ENCODE measurements around the gene PAOX. TPM values are rescaled to one million over a fixed set of nuclear protein-coding genes. Genes with fewer than 3 reads are reported as not detected.

Gene PAOX
- total RNA-seq, 1 donor from 2014 or later = 16.9 TPM

DNA sequence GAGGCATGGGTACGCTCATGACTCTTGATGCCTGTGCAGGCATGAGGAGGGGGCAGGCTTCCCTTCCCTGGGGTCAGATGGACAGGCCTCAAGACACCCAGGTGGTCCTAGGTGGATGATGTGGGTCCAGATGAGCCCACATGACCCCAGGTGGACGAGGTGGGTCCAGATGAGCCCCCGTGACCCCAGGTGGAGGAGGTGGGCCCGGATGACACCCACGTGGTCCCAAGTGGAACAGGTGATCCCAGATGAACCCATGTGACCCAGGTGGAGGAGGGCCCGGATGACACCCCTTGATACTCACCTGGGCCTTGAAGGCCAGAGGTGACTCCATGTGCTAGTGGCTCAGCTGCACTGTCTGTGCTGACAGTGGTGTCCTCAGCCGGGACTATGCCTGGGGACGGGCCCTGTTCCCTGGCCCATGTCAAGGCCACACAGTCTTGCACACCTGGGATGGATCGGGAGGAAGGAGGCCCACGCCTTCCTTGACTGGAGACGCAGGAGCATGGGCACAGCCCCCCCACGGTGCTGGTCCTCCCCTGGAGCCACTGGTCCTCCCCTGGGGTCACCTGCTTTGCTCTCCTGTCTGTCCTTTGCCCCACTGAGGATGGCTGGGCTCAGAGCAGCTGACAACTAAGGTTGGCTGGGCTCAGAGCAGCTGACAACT, 28.6 kb upstream of the PAOX start:
- no peak for DNase-seq
- Mint-ChIP-seq H3K36me3 (ENCODE audit: low read depth) (no peaks in the 10 kb centered on the region), H3K27me3 (peaks cover 13% of the 10 kb centered on the region), H3K9me3 (no peaks in the 10 kb centered on the region), H3K27ac (no peak overlapping the region), H3K4me1 (peaks cover 4% of the 10 kb centered on the region), H3K4me3 (no peak overlapping the region)
- intact Hi-C loops (cut with micrococcal nuclease) = no loop called here
- no peak for ATAC-seq (ENCODE audit: low read depth)
- CTCF ChIA-PET = no interaction called here
- TF ChIP-seq, protein P1, sequence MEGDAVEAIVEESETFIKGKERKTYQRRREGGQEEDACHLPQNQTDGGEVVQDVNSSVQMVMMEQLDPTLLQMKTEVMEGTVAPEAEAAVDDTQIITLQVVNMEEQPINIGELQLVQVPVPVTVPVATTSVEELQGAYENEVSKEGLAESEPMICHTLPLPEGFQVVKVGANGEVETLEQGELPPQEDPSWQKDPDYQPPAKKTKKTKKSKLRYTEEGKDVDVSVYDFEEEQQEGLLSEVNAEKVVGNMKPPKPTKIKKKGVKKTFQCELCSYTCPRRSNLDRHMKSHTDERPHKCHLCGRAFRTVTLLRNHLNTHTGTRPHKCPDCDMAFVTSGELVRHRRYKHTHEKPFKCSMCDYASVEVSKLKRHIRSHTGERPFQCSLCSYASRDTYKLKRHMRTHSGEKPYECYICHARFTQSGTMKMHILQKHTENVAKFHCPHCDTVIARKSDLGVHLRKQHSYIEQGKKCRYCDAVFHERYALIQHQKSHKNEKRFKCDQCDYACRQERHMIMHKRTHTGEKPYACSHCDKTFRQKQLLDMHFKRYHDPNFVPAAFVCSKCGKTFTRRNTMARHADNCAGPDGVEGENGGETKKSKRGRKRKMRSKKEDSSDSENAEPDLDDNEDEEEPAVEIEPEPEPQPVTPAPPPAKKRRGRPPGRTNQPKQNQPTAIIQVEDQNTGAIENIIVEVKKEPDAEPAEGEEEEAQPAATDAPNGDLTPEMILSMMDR (IDR thresholded peaks at IDR 0.05) = no peak
- POLR2A ChIA-PET = no interaction called here

DNA sequence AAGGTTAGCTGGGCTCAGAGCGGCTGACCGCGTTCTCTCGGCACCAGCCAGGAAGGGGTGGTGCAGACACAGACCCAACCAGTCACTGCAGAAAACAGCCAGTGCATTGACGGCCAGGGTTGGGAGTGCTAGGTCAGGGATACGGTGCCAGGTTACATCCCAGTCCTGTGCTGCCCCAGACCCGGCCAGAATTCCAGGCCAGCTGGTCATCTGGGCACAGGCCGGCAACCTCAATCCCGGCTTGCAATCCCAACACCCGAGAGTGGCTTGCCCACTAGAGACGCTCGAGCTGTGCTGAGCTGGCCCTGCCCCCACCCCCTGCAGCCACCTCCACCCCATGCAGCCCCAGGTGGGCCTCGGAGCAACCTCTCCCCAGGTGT, 28.1 kb upstream of the PAOX start:
- Mint-ChIP-seq H3K4me1 (peaks cover 4% of the 10 kb centered on the region), H3K4me3 (no peak overlapping the region), H3K9me3 (no peaks in the 10 kb centered on the region), H3K27ac (no peak overlapping the region), H3K36me3 (ENCODE audit: low read depth) (no peaks in the 10 kb centered on the region), H3K27me3 (peaks cover 8% of the 10 kb centered on the region)
- ATAC-seq (ENCODE audit: low read depth) = no peak
- CTCF ChIA-PET = no interaction called here
- TF ChIP-seq, protein P1 (IDR thresholded peaks at IDR 0.05) = no peak
- no peak for DNase-seq
- POLR2A ChIA-PET = no interaction called here
- intact Hi-C loops (cut with micrococcal nuclease) = no loop called here

DNA sequence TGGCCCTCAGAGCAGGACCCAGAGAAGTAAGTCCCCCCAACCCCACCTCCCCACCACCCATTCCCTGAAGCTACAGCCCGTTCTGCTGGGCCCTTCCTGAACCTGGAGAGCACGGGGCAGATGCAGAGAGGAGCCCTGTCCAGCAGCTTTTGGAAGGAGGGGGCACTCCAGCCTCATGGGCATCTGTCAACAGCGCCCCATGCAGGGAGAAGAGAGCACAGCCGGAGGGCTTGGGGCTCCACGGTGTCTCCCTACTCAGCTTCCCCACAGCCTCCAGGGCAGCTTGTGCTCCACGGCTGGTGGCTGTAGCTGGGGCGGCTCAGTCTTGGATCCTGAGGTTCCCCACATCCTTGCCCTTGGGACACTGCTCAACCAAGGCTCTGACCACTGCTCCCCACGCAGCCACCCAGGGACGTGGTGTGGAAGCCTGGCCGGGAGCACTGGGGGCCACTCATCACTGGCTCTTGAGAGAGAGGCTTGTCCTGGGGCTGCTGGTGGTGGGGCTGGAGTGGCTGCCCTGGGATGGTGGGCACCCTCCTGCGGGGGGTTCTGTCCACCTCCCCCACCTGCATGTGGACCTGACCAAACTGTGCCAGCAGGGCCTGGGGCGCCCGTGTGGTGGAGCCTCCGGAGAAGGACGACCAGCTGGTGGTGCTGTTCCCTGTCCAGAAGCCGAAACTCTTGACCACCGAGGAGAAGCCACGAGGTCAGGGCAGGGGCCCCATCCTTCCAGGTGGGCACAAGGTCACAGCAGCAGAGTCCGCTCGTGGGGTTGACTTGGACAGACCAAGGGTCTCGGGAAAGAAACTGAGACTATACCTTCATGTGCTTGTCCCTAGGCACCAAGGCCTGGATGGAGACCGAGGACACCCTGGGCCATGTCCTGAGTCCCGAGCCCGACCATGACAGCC, 27.4 kb upstream of the PAOX start:
- Mint-ChIP-seq H3K36me3 (ENCODE audit: low read depth) (no peaks in the 10 kb centered on the region), H3K27me3 (peaks cover 4% of the 10 kb centered on the region), H3K4me3 (no peak overlapping the region), H3K9me3 (no peaks in the 10 kb centered on the region), H3K27ac (no peak overlapping the region), H3K4me1 (peaks cover 6% of the 10 kb centered on the region)
- CTCF ChIA-PET = no interaction called here
- DNase-seq = no peak
- TF ChIP-seq, protein P1 (IDR thresholded peaks at IDR 0.05) = no peak
- intact Hi-C loops (cut with micrococcal nuclease) = no loop called here
- POLR2A ChIA-PET = no interaction called here
- ATAC-seq (ENCODE audit: low read depth) = no peak

DNA sequence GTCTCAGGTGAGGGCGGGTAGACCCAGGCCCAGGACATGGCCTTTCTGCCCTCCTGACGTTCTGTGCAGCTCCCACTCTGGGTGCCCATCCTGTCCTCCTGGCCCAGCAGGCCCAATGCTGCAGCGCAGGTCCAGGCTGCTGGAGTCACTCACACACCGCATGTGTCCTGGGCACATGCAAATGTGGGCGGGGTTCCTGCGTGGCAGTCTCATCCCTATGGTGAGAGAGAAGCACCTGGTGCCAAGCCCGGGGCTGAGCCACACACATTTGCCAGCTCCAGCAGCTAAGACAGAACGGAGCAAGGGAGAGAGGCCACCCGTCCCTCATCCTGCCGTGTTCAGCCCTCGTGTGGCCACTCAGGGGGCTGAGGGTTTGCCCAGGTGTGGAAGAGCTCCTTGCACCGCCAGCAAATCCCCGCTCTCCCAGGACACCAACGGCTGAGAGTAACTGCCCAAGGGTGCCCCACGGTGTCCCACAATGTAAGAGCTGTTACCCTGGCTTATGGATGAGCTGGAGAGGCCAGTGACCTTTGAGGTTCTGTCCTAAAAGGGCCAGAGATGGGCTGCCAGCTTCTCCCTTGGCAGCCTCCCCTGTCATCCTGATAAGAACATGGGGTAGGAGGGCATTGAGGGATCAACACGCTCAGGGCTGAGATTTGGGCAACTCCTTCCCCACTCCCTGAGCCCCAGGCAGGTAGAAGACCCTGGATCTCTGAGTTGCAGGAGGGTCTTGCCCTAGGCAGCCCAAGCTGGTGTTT, 25.7 kb upstream of the PAOX start:
- ATAC-seq (ENCODE audit: low read depth) (no peak), DNase-seq (no peak)
- intact Hi-C loops (cut with micrococcal nuclease) = no loop called here
- TF ChIP-seq, protein P1 (IDR thresholded peaks at IDR 0.05) = no peak
- ChIA-PET CTCF (no interaction called here), POLR2A (interaction anchor here (0.5 to 1.2 kb wide), 3 partner anchors 19 to 38 kb away, joined by 3 to 4 read pairs (median 4); no protein-coding TSS in a partner anchor)
- peaks cover 4% of the 10 kb centered on the region for H3K27me3 Mint-ChIP-seq
- no peaks in the 10 kb centered on the region for H3K9me3 Mint-ChIP-seq
- H3K36me3 Mint-ChIP-seq (ENCODE audit: low read depth) = no peaks in the 10 kb centered on the region
- peaks cover 7% of the 10 kb centered on the region for H3K4me1 Mint-ChIP-seq
- H3K27ac Mint-ChIP-seq = no peak overlapping the region
- no peak overlapping the region for H3K4me3 Mint-ChIP-seq
